K562 (cell line): Measurements from ENCODE around the gene HAUS7. TPM values are rescaled to one million over a fixed set of nuclear protein-coding genes. Genes with fewer than 3 reads are reported as not detected.
A peak's percentile ranks its signal among the peaks of the same experiment; 100 is the strongest.

Source experiments
- ATF1 ChIP-seq, 2 experiments: fragments of 450-650 bp in 1 of 2; IDR thresholded peaks; 2 replicates each; pipeline ENCODE4 v1.6.1; 2016; ENCODE audit warnings: missing compliant biosample characterization in 1 of 2, missing genetic modification characterization in 1 of 2
- ATF7 ChIP-seq: fragments of 450-650 bp; IDR thresholded peaks from 2 replicates; pipeline ENCODE4 v1.7.1; 2014; ENCODE audit warnings: mild to moderate bottlenecking, moderate library complexity
- CBFA2T3 ChIP-seq: fragments of 450-650 bp; IDR thresholded peaks from 2 replicates; pipeline ENCODE4 v1.6.1; 2017
- CREB3L1 ChIP-seq: fragments of 450-650 bp; IDR thresholded peaks from 2 replicates; pipeline ENCODE4 v1.6.1; 2014; ENCODE audit warnings: low read depth, mild to moderate bottlenecking, moderate library complexity, borderline replicate concordance
- ESRRA ChIP-seq: fragments of 450-650 bp; IDR thresholded peaks from 2 replicates; pipeline ENCODE4 v1.6.1; 2014; ENCODE audit warnings: low read depth, mild to moderate bottlenecking, moderate library complexity, borderline replicate concordance
- ESRRB ChIP-seq: fragments of 250-450 bp; sonication (Bioruptor Pico); IDR thresholded peaks from 2 replicates; pipeline ENCODE4 v1.5.0; 2020; ENCODE audit warnings: mild to moderate bottlenecking, moderate library complexity, borderline replicate concordance
- FOXJ3 ChIP-seq: sonication (generic); formaldehyde crosslinking; IDR thresholded peaks from 2 replicates; pipeline ENCODE4 v1.4.0; 2020; ENCODE audit warnings: mild to moderate bottlenecking, missing genetic modification reagents
- GABPB2 ChIP-seq: fragments of 250-450 bp; sonication (Bioruptor Pico); conservative IDR thresholded peaks from 2 replicates; pipeline ENCODE4 v1.5.1; 2021; ENCODE audit warnings: mild to moderate bottlenecking
- GATA2 ChIP-seq: sonication (generic); formaldehyde crosslinking; IDR thresholded peaks from 2 replicates; pipeline ENCODE4 v1.4.0; 2020; ENCODE audit warnings: mild to moderate bottlenecking, missing genetic modification reagents
- KDM1A ChIP-seq, 2 experiments: fragments of 450-650 bp; IDR thresholded peaks; 2 replicates each; pipeline ENCODE4 v1.6.1; 2016; ENCODE audit warnings: mild to moderate bottlenecking in 2 of 2
- KHSRP ChIP-seq: fragments of 450-650 bp; IDR thresholded peaks from 2 replicates; pipeline ENCODE4 v1.6.1; 2017
- NFE2L1 ChIP-seq: fragments of 450-650 bp; IDR thresholded peaks from 2 replicates; pipeline ENCODE4 v1.6.1; 2016; ENCODE audit warnings: missing genetic modification characterization, low read depth, mild to moderate bottlenecking, missing compliant biosample characterization, moderate library complexity, borderline replicate concordance
- POLR2A ChIP-seq: fragments of 450-650 bp; conservative IDR thresholded peaks from 2 replicates; pipeline ENCODE4 v1.6.1; 2016
- PRDM10 ChIP-seq: fragments of 450-650 bp; IDR thresholded peaks from 2 replicates; pipeline ENCODE4 v1.6.1; 2018; ENCODE audit not compliant: partially characterized antibody
- RCOR1 ChIP-seq, 2 experiments: IDR thresholded peaks; 2 replicates each; pipeline ENCODE4 v1.6.1; 2012; ENCODE audit warnings: low read depth in 2 of 2, low read length in 2 of 2, borderline replicate concordance in 1 of 2, improper control_type of control experiment in 1 of 2
- RFX5 ChIP-seq: IDR thresholded peaks from 2 replicates; pipeline ENCODE4 v1.6.1; 2011; ENCODE audit warnings: low read depth, mild to moderate bottlenecking, improper control_type of control experiment, low read length
- SPI1 ChIP-seq: IDR thresholded peaks from 2 replicates; pipeline ENCODE4 v1.6.1; 2011; ENCODE audit warnings: low read depth, low read length, control low read depth, borderline replicate concordance
- SUPT5H ChIP-seq: fragments of 450-650 bp; IDR thresholded peaks from 2 replicates; pipeline ENCODE4 v1.6.1; 2016
- XRCC5 ChIP-seq: fragments of 200-400 bp; formaldehyde crosslinking; IDR thresholded peaks from 2 replicates; pipeline ENCODE4 v1.6.1; 2017; ENCODE audit warnings: low read depth, mild to moderate bottlenecking, low read length
- ZBTB49 ChIP-seq: sonication (generic); formaldehyde crosslinking; IDR thresholded peaks from 2 replicates; pipeline ENCODE4 v1.8.0; 2022; ENCODE audit warnings: missing genetic modification reagents, mild to moderate bottlenecking, borderline replicate concordance
- ZNF75A ChIP-seq: fragments of 450-650 bp; formaldehyde crosslinking; IDR thresholded peaks from 2 replicates; pipeline ENCODE4 v1.4.0; 2020; ENCODE audit warnings: mild to moderate bottlenecking
- polyA plus RNA-seq, 8 experiments: library from polyadenylated mRNA; depleted of rRNA in 4 of 8; stranded (reverse) in 5 of 8; unstranded in 3 of 8; fragments of >200 nt; fragmentation: Nextera tagmentation in 2 of 8; fragmentation: Illumina TruSeq in 1 of 8; extraction: Ambion mirVana in 2 of 8; extraction: Trizol in 1 of 8; gene quantifications; 2 replicates each; pipeline versions ENCODE4 v1.2.1 to v1.2.3, GENCODE V29; 2011 to 2014; ENCODE audit warnings: inconsistent platforms in 1 of 8, missing spikeins in 1 of 8
- total RNA-seq, 7 experiments: library from RNA; depleted of rRNA in 6 of 7; stranded (reverse); fragments of >200 nt in 6 of 7; fragmentation: Illumina TruSeq in 2 of 7; extraction: Trizol in 2 of 7; gene quantifications; 2 replicates each; pipeline versions ENCODE4 v1.2.1 to v1.2.3, GENCODE V29; 2011 to 2021; ENCODE audit warnings: low replicate concordance in 1 of 7

Gene HAUS7
- total and polyA plus RNA-seq, 9 of the 15 experiments (the other 6 are each of a cell fraction or from before 2014, with no cell fraction given) = 10.0 to 94.9 (median 48.8) TPM

GRCh38 chrX:153416781-153417450 is 53.5 kb downstream of the HAUS7 start (continued):
- TF ChIP-seq XRCC5 (no peak), GATA2 (CRISPR knock-in tag) (no peak), ZBTB49 (CRISPR knock-in tag) (no peak), NFE2L1 (tag) (no peak), SPI1 (no peak), ATF7 (no peak), POLR2A (no peak), KDM1A (IDR thresholded peaks at IDR 0.05) (no peak), ESRRA (no peak), FOXJ3 (CRISPR knock-in tag) (no peak), CBFA2T3 (0 out of 2 replicates have a peak, but pooled peaks have one; percentile 13), SUPT5H (no peak), KHSRP (no peak), GABPB2 (CRISPR knock-in tag) (no peak), RCOR1 (IDR thresholded peaks at IDR 0.05; ENCODE audit: borderline replicate concordance in 1 of 2, low read depth in 2 of 2, low read length in 2 of 2) (no peak), ATF1 (CRISPR knock-in tag; IDR thresholded peaks at IDR 0.05) (no peak), ATF1 (tag; IDR thresholded peaks at IDR 0.05) (peak; percentile 48; the same call in 1 of the 2 replicates), CREB3L1 (no peak), ZNF75A (CRISPR knock-in tag) (no peak), ESRRB (CRISPR knock-in tag) (no peak), RFX5 (no peak), PRDM10 (peak; percentile 66)
